GM19397 (cell line): Measurements from ENCODE around the gene ATP2A3.

Experiments
- ATAC-seq: cut with Tn5 transposase; IDR thresholded peaks from one replicate; pipeline ENCODE4 v1.9.1; 2021; ENCODE audit warnings: mild to moderate bottlenecking, moderate library complexity; ENCODE audit not compliant: unreplicated experiment

The ATP2A3 gene

GRCh38 chr17:3929764-3930163, 34.5 kb downstream of the ATP2A3 start:
- no peak for ATAC-seq

- no peak for ATAC-seq
Observed at GRCh38 chr17:3929181-3929580, 35.1 kb downstream of the ATP2A3 start.

- no peak for ATAC-seq
Observed at GRCh38 chr17:3928406-3928805, 35.8 kb downstream of the ATP2A3 start.

- no peak for ATAC-seq
Observed at GRCh38 chr17:3927628-3928340, 36.5 kb downstream of the ATP2A3 start.

- no peak for ATAC-seq
Observed at GRCh38 chr17:3926860-3927627, 37.2 kb downstream of the ATP2A3 start.

- no peak for ATAC-seq
Observed at GRCh38 chr17:3925684-3926485, 38.4 kb downstream of the ATP2A3 start.

GRCh38 chr17:3924512-3925350, 39.5 kb downstream of the ATP2A3 start:
- ATAC-seq = no peak

- ATAC-seq = no peak
Observed at GRCh38 chr17:3923466-3924190, 40.6 kb downstream of the ATP2A3 start.

- ATAC-seq = no peak
Observed at GRCh38 chr17:3922765-3923164, 41.5 kb downstream of the ATP2A3 start.

- no peak for ATAC-seq
Observed at GRCh38 chr17:3921502-3922319, 42.5 kb downstream of the ATP2A3 start.

- ATAC-seq = no peak
Observed at GRCh38 chr17:3921006-3921405, 43.2 kb downstream of the ATP2A3 start.

GRCh38 chr17:3919123-3919624, 45.1 kb downstream of the ATP2A3 start:
- no peak for ATAC-seq

- ATAC-seq = no peak
Observed at GRCh38 chr17:3918372-3919122, 45.7 kb downstream of the ATP2A3 start.

GRCh38 chr17:3917391-3917931, 46.8 kb downstream of the ATP2A3 start:
- ATAC-seq = no peak

GRCh38 chr17:3916825-3917224, 47.4 kb downstream of the ATP2A3 start:
- no peak for ATAC-seq

- no peak for ATAC-seq
Observed at GRCh38 chr17:3915995-3916696, 48.1 kb downstream of the ATP2A3 start, which contains the start of gene P2RX1. TSS of gene P2RX1 (minus strand) at chr17:3916465. CDS start at chr17:3916225, 240 bp downstream.

GRCh38 chr17:3915581-3915994, 48.6 kb downstream of the ATP2A3 start:
- no peak for ATAC-seq
